SW 1271 (cell line): ENCODE results near the gene DNAJC8.

Experiments
- DNase-seq, 2 experiments: peaks; one replicate each; lab custom pipeline; 2025; lab: John Stamatoyannopoulos, UW

Gene DNAJC8

GRCh38 chr1:28172713-28173150 is 60.1 kb downstream of the DNAJC8 start:
- DNase-seq: no peak

- DNase-seq: no peak
Observed at GRCh38 chr1:28171246-28171645, 61.6 kb downstream of the DNAJC8 start.

GRCh38 chr1:28170001-28170596 is 62.7 kb downstream of the DNAJC8 start:
- no peak for DNase-seq

GRCh38 chr1:28163496-28164161 is 69.2 kb downstream of the DNAJC8 start:
- DNase-seq: no peak

- DNase-seq: no peak
Observed at GRCh38 chr1:28162151-28162550, 70.7 kb downstream of the DNAJC8 start.

- DNase-seq: no peak
Observed at GRCh38 chr1:28161751-28162150, 71.1 kb downstream of the DNAJC8 start.

GRCh38 chr1:28160782-28161266 is 72.0 kb downstream of the DNAJC8 start:
- no peak for DNase-seq

- DNase-seq: no peak
Observed at GRCh38 chr1:28159680-28160079, 73.1 kb downstream of the DNAJC8 start.

GRCh38 chr1:28159243-28159642 is 73.6 kb downstream of the DNAJC8 start:
- no peak for DNase-seq

GRCh38 chr1:28157894-28158293 is 74.9 kb downstream of the DNAJC8 start:
- no peak for DNase-seq

GRCh38 chr1:28156821-28157220 is 76.0 kb downstream of the DNAJC8 start:
- no peak for DNase-seq

GRCh38 chr1:28155628-28156027 is 77.2 kb downstream of the DNAJC8 start:
- DNase-seq: no peak

GRCh38 chr1:28154078-28154594 is 78.7 kb downstream of the DNAJC8 start:
- DNase-seq: no peak
